Left ventricle myocardium superior (tissue), 1 donor: ENCODE results near the gene ABCD4. TPM values are rescaled to one million over a fixed set of nuclear protein-coding genes. Genes with fewer than 3 reads are reported as not detected.
A peak's percentile ranks its signal among the peaks of the same experiment; 100 is the strongest.

ENCODE experiments used
- ATAC-seq: fragments of 200-7000 bp; cut with Tn5 transposase; one replicate; pipeline ENCODE4 v1.9.1; 2020; ENCODE audit warnings: mild to moderate bottlenecking, moderate library complexity
- DNase-seq: peaks from one replicate; pipeline ENCODE4 v3.0.0-alpha.2; 2020
- intact Hi-C: fragments of 100-400 bp; cut with micrococcal nuclease; formaldehyde crosslinking; loops from one replicate; pipeline ENCODE4 v1.11.0; 2022
- total RNA-seq: library from RNA; stranded (reverse); fragmentation: NEBNext Ultra II Directional; extraction: Animal tissue kit (Norgen Biotek cat#: 25700); gene quantifications from one replicate; pipeline ENCODE4 v1.2.1, GENCODE V29; 2021
- donor health status: DM: no; HTN: yes; CAD: no; lungs with severe emphysema.

Gene ABCD4
- total RNA-seq, 1 donor from 2014 or later, result 25.2 TPM

DNA sequence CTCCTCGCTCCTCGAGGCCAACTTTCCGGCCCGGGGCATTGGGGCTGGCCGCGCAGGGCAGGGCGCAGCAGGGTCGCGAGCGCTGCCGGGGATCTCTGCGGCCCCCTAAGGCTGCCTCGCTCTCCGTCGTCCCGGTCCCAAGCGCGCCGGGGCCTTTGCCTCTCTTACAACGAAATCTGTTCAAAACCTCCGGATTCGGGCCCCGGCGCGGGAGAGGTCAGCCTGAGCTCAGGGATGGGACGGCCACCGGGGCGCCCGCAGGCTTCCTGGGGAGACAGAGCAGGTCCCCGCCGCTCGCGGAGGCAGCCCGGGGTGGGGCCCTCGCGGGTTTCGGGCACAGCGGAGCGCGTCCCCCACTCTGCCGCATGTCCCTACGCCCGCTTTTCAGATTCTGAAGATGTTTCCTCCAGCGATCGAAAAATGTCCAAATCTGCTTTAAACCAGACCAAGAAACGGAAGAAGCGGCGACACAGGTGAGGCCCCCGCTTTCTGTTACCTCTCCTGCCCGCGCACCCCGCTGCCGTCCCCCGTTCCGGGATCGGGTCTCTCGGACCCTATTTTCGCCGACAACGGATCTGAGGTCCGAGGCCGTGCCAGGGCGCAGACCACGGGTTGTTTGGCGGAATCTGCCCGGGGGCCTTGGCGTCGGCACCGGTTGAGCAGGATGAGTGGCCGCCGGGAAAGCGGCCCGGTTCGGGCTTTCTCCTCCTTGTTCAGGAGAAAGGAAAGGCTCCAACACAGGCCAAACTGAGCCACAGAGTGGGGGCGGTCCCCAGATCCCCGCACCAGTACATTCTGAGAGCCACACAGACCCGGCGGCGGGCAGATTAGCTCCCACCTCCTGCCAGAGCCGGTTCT lies 61.7 kb downstream of the ABCD4 start:
- ATAC-seq (peak; percentile 45), DNase-seq (no peak)
- intact Hi-C loops, result no loop called here

DNA sequence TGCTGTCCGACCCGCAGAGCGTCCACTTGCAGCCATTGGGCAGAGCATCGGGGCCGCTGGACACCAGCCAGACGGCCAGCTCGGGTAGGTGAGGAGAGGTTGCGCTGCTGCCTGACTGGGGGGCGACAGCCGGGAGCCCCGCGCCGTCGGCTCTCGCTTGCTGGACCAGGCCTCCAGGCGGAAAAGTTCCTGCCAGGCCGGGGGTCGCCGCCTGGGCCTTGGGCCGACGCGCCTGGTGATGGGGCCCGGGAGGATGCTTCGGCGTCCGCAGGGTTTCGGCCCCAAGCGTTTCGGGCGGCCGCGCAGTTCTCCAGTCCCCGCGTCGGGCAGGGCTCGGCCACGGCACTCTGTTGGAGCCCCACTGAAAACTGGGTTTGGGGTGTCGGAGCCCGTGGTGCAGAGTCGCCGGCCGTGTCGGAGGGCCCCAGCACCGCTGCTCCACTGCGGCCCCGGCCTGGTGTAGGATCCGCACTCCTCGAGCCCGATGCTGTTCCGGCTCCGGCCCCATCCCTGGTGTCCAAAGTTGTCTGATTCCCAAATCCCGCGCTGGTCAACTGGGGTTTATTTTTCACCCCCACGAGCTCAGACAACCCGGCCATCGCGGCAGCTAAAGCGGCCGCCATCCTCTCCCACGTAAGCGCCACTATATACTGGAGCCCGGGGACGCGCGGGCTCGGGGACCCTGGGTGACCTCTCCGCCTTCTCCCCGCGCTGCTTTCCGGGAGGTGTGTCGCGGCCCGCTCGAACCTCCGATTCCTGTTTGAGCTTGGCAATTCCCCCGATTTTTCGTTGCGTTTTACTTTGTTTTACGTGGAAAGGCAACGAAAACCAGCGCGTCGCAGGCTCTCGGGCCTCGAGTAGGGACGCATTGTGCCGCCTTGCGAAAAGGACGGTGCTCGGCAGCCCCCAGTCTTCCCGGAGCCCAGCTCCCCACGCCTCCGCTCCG lies 62.6 kb downstream of the ABCD4 start:
- no peak for DNase-seq
- ATAC-seq, result peak; percentile 31

DNA sequence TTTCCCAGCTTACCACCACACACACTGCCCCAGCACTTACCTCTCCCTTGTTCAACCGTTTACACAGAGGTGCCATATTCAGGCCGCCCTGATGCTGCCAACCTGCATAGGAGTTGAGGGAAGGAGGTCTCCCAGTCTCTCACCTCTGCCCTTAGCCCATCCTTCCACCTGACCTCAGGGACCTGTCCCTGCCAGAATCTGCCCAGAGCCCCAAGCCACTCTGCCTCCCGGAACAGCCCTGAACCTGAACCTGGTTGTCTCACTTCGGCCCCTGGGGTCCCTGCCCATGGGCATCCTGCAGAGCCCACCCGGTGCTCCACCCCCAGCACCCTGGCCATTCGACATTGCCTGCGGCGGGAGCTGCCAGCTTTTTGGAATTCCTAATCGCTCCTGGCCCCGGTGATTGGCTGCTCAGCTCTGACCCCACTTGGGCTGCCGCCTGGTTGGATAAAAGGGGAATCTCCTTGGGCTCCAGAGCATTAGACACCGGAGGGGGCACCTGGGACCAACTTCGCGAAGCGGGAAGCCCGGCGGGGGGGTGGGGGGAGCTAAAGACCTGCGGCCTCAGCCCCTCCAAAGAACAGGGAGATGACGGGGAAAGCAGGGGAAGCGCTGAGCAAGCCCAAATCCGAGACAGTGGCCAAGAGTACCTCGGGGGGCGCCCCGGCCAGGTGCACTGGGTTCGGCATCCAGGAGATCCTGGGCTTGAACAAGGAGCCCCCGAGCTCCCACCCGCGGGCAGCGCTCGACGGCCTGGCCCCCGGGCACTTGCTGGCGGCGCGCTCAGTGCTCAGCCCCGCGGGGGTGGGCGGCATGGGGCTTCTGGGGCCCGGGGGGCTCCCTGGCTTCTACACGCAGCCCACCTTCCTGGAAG lies 63.5 kb downstream of the ABCD4 start, which contains the start of gene VSX2:
VSX2 (plus strand) TSS at position 476 of the 874 bp plus-strand sequence; CDS start at position 589, 113 bp downstream.
- no peak for DNase-seq
- ATAC-seq, result no peak
- intact Hi-C loops, result no loop called here

More for the DNA sequence above, 62.6 kb downstream of the ABCD4 start:
- intact Hi-C loops, result no loop called here

DNA sequence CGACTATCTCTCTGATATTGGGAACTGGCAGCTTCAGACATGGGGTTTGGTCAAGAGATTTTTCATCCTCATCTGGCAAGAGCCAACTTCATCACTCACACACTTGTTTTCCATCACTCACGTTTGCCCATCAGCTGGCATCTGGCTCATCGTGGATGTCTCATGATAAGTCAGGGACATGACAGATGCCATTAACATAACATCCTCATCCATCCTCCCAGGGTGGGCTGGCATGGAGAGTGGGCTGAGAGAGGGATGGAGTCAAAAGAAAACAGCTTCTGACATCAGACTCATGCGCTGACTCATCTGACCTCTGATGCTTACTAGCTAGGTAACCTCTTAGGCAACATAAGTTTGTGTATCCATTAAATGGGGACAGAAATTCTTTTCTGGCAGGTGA lies 65.3 kb downstream of the ABCD4 start:
- intact Hi-C loops, result no loop called here
- ATAC-seq (no peak), DNase-seq (no peak)

Other genes with a start within 250 kb of the ABCD4 start
- gene ALDH6A1, start 218.5 kb downstream of the ABCD4 start, total RNA-seq, result 59.8 TPM
- 6.9 TPM for gene LIN52, start 218.0 kb downstream of the ABCD4 start, total RNA-seq
- gene VSX2, start 63.5 kb downstream of the ABCD4 start, total RNA-seq, result not detected
- not detected for gene VRTN, start 45.5 kb upstream of the ABCD4 start, total RNA-seq
- gene SYNDIG1L, start 123.3 kb upstream of the ABCD4 start, total RNA-seq, result 0.22 TPM
- gene NPC2, start 190.4 kb upstream of the ABCD4 start, total RNA-seq, result 105 TPM
- gene ISCA2, start 190.8 kb upstream of the ABCD4 start, total RNA-seq, result 37.5 TPM